Fibroblast of the aortic adventitia (primary cell): ENCODE results near the gene ATIC. TPM values are rescaled to one million over a fixed set of nuclear protein-coding genes. Genes with fewer than 3 reads are reported as not detected.

Experiments
- DNase-seq: peaks from one replicate; pipeline ENCODE4 v3.0.0-alpha.2; 2010; ENCODE audit warnings: low read depth
- H3K4me3 ChIP-seq: 2 replicates; pipeline ENCODE4 v1.5.1; 2011; ENCODE audit warnings: low read depth, mild to moderate bottlenecking, control low read depth, low read length, moderate library complexity
- total RNA-seq: library from RNA; depleted of rRNA; stranded (reverse); fragments of >200 nt; gene quantifications from 2 replicates; pipeline ENCODE4 v1.2.3, GENCODE V29; 2012; ENCODE audit warnings: low replicate concordance
- TF ChIP-seq, protein P1 (sequence below): IDR thresholded peaks from 2 replicates; pipeline ENCODE4 v1.5.1; 2011; ENCODE audit warnings: mild to moderate bottlenecking, low read length, control low read depth, inconsistent platforms; ENCODE audit not compliant: insufficient read depth

Gene ATIC
- total RNA-seq, 1 donor, result 24.5 TPM

DNA sequence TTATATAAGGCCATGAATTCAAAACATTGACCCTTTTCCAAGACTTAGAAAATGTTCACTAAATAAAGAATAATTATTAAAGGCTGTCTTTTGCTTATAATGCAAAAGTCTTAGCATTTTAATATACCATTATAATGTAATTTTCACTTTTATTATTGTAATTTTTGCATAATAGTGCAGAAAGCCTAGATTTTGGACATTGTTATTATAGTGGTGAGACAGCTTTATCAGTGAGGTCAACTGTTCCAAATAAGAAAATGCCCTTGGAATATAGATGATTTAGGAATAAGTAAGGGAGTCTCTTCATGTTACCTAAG, 56.6 kb downstream of the ATIC start:
- TF ChIP-seq, protein P1, sequence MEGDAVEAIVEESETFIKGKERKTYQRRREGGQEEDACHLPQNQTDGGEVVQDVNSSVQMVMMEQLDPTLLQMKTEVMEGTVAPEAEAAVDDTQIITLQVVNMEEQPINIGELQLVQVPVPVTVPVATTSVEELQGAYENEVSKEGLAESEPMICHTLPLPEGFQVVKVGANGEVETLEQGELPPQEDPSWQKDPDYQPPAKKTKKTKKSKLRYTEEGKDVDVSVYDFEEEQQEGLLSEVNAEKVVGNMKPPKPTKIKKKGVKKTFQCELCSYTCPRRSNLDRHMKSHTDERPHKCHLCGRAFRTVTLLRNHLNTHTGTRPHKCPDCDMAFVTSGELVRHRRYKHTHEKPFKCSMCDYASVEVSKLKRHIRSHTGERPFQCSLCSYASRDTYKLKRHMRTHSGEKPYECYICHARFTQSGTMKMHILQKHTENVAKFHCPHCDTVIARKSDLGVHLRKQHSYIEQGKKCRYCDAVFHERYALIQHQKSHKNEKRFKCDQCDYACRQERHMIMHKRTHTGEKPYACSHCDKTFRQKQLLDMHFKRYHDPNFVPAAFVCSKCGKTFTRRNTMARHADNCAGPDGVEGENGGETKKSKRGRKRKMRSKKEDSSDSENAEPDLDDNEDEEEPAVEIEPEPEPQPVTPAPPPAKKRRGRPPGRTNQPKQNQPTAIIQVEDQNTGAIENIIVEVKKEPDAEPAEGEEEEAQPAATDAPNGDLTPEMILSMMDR, result no peak

DNA sequence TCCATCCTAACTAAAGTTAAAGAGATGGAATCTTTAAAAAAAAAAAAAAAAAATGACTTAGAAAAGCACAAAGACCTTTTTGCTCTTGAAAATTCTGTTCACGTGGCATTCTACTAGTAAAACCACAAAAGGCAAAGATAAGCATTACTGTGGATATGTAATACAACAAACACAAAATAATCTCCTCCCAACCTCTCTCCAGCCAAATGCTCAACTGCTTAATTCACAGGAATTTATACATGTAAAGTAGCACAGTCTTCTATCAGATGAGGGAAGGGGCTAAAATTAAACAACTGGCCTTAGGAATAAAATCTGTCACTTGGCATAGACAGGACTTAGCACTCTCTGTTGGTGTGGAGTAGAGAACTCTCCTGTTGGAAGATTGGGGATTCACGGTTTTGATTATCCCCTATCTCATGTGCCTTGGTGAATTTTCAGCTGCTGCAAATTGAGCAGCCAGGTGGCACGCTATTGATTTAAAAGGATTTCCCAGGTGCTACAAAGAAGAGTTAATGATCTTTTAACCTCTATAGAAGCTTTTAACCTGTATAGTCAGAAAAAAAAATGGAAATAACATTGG, 57.4 kb downstream of the ATIC start:
- DNase-seq, result peak; percentile 75
- no peak overlapping the region for H3K4me3 ChIP-seq
- TF ChIP-seq, protein P1, result no peak

More for the DNA sequence above, 56.6 kb downstream of the ATIC start:
- H3K4me3 ChIP-seq, result no peak overlapping the region
- peak; percentile 11 for DNase-seq

DNA sequence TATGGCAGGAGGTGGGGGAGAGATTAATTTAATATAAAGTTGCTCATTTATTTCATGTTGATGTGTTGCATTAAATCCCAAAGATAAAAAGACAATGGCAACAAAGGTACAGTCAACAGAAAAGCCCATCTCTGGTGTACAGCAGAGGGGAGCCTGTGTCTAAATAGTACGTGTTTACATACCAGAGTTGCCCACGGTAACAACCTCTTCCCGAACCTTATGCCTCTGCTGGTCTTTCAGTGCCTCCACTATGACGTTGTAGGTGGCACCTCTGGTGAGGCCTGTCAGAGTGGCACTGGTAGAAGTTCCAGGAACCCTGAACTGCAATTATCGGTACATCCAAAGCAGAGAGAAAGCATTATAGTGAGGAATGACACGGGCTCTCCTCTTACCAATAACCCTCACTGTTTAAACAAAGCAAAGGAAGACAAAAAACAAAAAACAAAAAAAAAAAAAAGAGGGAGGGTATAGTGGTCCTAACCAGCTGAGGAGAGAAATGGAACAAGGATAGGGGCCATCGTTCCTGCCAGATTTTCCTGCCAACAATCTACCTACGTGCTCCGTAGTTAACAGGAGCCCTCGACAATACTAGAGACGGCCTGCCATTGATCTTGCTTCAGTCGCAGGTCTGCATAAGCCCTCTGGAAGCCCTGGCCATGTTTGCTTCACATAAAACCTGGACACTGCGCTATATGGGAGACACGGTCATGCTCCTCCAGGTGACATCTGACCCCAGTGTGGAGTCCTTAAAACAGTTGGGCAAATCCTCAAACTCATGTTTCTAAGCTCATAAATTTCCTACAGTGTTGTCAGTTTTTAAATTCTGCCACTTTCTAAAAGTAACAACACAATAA, 58.5 kb downstream of the ATIC start:
- TF ChIP-seq, protein P1, result no peak
- no peak overlapping the region for H3K4me3 ChIP-seq
- no peak for DNase-seq

DNA sequence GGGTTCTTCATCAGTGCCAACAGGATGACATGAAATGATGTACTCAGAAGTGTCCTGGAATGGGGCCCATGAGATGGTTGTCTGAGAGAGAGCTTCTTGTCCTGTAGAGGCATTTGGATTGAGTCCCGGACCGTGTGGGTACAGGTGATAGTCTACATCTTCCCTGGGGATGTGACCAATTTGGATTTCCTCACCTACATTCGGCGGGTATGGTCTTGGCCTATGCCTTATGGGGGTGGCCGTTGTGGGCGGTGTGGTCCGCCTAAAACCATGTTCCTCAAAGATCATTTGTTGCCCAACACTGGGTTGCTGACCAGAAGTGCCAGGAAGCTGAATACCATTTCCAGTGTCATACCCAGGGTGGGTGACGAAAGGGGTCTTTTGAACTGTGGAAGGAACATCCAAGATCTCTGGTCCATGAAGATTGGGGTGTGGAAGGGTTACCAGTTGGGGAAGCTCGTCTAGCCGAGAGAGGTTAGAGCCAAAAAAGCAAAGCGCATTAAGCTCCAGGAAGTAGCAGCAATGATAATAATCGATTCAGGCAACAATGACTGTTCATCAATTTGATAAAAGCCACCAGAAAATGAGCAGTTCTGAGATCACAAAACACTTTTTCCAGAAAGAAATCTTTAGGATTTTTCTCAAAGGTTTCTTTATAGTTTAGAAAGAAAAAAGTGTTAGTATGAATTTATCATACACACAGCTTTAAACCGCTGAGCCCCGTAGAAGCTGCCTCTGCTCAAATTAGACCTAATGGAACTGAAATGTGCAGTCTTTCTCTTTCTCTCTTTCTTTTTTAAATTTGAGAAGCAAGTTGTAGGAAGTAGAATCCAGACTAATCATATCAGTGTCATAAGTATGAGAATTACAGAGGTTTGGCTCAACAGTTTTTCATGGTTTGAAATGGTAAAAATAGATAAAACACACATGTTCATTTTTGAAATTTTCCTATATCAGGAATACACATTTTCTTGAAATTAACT, 60.3 kb downstream of the ATIC start:
- no peak overlapping the region for H3K4me3 ChIP-seq
- TF ChIP-seq, protein P1, result no peak
- no peak for DNase-seq

DNA sequence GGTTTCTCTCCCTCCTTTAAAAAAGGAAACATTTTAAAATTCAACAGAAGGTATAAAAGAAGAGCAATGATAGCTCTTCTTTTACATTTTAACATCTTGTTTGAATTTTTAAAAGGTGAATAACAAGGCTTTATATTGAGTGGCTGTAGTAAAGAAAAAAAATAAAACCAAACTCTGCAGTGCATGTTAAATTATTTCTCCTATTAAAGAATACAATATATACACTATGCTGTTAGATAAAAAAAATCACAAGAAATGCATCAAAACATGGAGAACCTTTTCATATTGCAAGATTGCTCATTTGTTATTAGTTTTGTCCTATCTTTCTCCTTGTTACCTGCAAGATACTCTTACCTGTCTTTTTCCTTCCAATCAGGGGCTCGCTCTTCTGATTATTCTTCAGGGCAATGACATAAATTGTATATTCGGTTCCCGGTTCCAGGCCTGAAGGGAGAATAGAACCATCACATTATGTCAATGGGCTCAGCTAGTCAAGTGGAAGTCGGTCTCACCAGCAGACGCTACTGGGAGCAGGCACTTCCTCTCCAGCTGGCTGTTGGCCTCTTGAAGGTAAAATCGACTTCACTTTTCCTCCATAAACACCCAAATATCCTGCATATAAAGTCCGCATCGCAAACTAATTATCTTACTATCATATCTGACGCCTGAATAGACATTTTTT, 61.2 kb downstream of the ATIC start:
- TF ChIP-seq, protein P1, result no peak
- no peak for DNase-seq
- no peak overlapping the region for H3K4me3 ChIP-seq

DNA sequence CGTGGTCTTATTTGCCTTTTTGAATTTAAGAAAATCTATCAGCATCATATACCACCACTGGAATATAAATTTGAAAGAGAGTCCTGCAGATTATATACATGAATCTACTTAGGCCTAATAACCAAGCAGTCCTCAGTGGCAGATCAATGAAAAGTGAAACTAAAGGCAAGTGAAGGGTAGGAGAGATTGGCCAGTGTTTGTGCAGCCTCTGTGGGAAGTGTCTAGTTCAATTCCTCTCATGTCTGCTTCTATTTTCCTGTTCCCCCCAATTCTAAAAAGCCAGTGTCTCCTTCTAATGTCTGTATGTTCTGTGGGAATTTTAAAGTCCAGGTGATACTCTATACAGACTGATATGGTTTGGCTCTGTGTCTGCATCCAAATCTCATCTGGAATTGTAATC, 62.1 kb downstream of the ATIC start:
- no peak overlapping the region for H3K4me3 ChIP-seq
- no peak for DNase-seq
- TF ChIP-seq, protein P1, result no peak
